22Rv1 (cell line): ENCODE data around the gene STS.

Experiments used
- ZFX ChIP-seq: fragments of 450-650 bp; IDR thresholded peaks from 2 replicates; pipeline ENCODE4 v1.6.1; 2017; ENCODE audit warnings: antibody characterized with exemption, borderline replicate concordance
- TF ChIP-seq, protein P1 (sequence below): fragments of 450-650 bp; IDR thresholded peaks from 2 replicates; pipeline ENCODE4 v1.5.1; 2017; ENCODE audit warnings: mild to moderate bottlenecking

DNA sequence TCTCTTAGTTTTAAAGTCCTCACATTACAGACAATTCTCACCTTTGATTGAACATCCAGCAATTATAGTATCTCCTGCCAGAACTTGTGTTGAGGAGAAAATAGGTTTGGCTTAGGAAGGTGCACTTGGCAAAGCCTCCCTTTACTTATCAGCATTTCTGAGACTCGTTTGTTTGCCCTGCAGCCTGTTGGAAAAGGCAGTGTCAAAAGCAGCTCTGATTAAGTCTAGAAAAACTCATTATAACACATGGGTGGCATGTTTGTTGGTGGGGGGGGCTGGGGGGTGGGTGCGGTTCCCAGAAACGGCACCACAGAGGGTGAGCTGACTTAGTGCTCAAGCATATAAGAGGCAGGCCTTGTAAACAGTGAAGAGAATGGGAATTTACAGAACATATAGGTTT is 22.1 kb downstream of the STS start:
- TF ChIP-seq, protein P1, sequence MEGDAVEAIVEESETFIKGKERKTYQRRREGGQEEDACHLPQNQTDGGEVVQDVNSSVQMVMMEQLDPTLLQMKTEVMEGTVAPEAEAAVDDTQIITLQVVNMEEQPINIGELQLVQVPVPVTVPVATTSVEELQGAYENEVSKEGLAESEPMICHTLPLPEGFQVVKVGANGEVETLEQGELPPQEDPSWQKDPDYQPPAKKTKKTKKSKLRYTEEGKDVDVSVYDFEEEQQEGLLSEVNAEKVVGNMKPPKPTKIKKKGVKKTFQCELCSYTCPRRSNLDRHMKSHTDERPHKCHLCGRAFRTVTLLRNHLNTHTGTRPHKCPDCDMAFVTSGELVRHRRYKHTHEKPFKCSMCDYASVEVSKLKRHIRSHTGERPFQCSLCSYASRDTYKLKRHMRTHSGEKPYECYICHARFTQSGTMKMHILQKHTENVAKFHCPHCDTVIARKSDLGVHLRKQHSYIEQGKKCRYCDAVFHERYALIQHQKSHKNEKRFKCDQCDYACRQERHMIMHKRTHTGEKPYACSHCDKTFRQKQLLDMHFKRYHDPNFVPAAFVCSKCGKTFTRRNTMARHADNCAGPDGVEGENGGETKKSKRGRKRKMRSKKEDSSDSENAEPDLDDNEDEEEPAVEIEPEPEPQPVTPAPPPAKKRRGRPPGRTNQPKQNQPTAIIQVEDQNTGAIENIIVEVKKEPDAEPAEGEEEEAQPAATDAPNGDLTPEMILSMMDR = no peak
- no peak for TF ChIP-seq ZFX
